Measurements from ENCODE around the gene CLEC4M.

Gene CLEC4M

GRCh38 chr19:7817801-7818200 is 54.8 kb downstream of the CLEC4M start:
- no peak for DNase-seq

- no peak for DNase-seq
Measured at GRCh38 chr19:7818806-7819205, 55.8 kb downstream of the CLEC4M start.

Data from CD4-positive, alpha-beta T cell treated with Interleukin-21 for 1 hour (primary cell).